ENCODE measurements around the gene SUN2. TPM values are rescaled to one million over a fixed set of nuclear protein-coding genes. Genes with fewer than 3 reads are reported as not detected.
A peak's percentile ranks its signal among the peaks of the same experiment; 100 is the strongest.

SUN2 gene
- total RNA-seq, 1 experiment from 2014 or later = 89.9 TPM

DNA sequence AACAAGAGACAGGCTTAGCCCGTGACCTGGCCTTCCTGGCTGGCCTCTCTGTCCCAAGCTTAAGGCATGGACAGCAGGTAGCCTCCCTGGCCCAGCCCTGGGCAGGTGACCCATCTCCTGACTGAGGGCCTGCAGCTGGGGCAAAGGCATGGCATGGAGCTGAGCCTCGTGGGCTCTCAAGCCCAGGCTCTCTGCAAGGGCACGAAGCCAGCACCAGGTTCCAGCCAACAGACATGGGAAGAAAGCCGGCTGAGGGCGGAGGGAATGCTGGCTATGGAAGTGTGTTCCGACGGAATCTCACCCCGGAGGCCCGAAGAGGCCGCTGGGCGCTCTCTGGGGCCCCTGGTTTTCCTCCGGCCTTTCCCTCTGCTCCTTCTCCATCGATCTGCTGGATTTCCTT lies 25.2 kb upstream of the SUN2 start:
- no peak for DNase-seq (ENCODE audit: low read depth)

- no peak for DNase-seq (ENCODE audit: low read depth)
Observed at GRCh38 chr22:38777087-38777671, 21.4 kb upstream of the SUN2 start.

GRCh38 chr22:38776086-38776485 lies 20.3 kb upstream of the SUN2 start:
- DNase-seq (ENCODE audit: low read depth) = no peak

DNA sequence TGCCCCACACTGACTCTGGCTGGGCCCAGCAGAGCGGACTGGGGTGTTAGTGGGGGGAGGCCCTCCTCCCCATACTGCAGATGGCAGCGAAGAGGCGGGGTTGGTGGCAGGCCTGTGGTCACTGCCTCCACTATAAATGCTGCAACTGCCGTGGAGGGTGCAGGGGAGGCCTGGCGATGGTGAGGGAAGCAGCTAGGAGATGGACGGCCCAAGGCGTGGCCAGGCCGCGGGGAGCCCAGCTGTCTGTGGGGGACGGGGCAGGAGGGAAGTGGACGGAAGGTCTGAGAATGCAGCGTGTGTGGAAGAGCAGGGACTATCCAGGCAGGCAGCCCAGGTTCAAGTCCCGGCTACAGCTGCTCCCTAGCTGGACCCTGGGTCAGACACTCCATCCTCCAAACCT lies 19.9 kb upstream of the SUN2 start:
- DNase-seq (ENCODE audit: low read depth) = no peak

- no peak for DNase-seq (ENCODE audit: low read depth)
Observed at GRCh38 chr22:38774496-38775166, 18.8 kb upstream of the SUN2 start.

DNA sequence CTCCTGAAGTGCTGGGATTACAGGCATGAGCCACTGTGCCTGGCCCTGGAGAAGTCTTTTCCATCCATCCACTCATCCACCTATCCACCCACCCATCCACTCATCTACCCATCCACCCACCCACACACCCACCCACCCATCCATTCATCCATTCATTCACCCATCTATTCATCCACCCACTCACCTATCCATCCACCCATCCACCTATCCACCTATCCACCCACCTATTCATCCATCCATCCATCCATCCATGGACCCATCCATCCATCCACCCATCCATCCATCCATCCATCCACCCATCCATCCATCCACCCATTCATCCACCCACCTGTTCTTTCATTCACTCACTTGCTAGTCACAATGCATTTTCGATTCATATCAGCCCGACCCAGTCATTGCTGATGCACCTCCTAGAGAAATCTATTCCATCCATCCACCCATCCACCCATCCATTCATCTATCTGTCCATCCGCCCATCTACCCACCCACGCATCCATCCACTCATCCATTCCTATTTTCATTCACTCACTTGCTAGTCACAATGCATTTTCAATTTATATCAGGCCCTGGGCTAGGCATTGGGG lies 17.7 kb upstream of the SUN2 start:
- DNase-seq (ENCODE audit: low read depth) = no peak

GRCh38 chr22:38772623-38772873 lies 16.8 kb upstream of the SUN2 start:
- no peak for DNase-seq (ENCODE audit: low read depth)

DNA sequence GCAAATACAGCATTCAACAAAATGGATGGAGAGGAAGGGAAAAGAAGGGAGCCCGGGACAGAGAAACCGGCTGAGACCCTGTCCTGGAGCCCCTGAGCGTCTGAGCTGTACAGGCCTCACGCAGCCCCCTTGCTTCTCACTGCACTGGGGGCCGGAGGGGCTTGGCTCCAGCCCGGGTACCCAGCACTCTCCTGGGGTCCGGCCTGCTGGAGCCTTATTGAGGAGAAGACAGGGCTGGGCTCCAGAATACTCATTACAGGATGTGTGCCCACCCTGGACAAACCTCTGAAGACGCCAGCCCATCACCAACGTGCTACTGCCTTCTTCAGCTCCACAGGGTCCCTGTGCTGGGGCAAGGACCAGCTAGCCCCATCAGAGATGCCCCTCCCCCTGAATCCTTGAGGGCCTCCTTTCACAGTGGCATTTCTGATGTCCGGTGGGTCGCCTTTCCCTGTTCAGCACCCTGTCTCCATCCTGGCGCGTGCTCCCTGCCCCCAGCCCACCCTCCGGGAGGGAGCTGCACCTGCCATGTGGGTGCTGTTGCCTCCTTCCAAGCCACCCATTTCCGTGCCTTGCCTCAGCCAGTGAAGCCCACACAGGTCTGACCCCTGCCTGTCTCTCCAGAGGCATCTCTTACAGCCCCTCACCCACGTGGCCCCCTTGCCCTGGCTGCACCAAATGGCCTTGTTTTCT lies 14.6 kb upstream of the SUN2 start:
- no peak for DNase-seq (ENCODE audit: low read depth)

DNA sequence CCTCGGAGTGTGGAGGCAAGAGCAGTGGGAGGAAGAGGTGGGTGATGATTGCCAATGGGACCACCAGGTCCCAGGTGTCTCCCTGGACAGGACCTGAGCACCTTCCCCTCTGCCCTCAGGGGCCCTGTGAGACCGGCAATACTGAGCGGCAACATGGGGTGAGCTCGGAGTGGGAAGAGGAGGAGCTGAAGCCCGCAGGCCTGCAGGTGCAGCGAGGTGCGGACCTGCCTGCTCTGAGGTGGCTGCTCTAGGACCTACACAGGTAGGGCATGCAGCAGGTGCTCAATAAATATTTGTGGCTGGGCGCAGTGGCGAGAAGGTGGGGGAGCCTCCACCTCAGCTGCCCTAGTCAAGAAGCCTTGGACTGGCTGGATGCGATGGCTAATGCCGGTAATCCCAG lies 12.2 kb upstream of the SUN2 start:
- DNase-seq (ENCODE audit: low read depth) = no peak

DNA sequence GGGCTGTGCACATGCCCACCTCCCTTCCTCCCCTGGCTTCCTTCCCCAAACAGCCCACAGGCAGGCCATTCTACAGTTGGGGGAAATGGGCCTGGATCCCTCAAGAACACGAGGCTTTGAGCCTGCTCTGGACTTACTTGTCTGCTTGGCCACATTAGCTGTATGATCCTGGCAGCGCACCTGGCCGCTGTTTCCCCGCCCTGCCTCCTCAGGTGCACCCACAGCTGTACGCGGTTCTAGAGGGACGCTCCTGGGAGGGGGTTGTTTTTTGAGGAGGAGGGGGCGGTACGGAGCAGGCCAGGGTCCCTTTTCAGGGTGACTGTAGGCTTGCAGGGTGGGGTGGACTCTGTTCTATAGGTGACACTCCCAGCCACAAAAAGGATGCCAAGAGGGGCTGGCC lies 11.5 kb upstream of the SUN2 start:
- DNase-seq (ENCODE audit: low read depth) = no peak

DNA sequence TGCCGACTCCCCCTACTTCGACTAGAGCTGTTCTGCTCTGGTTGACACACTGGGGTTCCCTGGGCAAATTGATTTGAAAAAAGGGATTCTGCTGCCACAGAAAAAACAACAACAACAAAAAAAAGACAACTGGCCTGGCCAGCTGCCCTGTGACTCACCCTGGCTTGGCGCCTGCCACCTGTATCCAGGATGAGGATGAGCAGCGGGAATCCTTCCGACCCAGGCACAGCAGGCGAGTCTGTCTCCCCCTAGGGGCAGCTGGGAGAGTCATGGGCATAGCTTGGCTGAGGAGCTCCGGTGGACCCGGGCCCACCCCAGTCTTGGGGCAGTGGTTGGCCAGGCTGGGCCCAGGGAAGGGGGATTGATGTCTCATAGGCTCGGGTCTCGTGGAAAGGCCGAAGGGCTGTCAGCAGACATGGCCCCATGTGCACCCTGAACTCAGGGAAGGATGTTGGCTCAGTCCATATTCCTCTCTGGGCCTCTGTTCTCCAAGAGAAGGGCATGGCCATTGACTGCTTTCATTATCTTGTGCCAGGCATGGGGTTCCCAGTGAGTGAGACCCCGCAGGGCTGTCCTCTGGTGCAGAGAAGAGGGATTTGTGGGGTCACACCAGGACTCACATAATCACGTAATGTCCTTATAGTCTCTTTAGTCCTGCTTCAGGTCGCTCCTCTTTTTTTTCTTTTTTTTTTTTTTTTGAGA lies 10.4 kb upstream of the SUN2 start:
- DNase-seq (ENCODE audit: low read depth) = peak; percentile 73

GRCh38 chr22:38762551-38762983 lies 6.8 kb upstream of the SUN2 start:
- DNase-seq (ENCODE audit: low read depth) = no peak

- DNase-seq (ENCODE audit: low read depth) = no peak
Observed at GRCh38 chr22:38761202-38762162, 5.7 kb upstream of the SUN2 start.

DNA sequence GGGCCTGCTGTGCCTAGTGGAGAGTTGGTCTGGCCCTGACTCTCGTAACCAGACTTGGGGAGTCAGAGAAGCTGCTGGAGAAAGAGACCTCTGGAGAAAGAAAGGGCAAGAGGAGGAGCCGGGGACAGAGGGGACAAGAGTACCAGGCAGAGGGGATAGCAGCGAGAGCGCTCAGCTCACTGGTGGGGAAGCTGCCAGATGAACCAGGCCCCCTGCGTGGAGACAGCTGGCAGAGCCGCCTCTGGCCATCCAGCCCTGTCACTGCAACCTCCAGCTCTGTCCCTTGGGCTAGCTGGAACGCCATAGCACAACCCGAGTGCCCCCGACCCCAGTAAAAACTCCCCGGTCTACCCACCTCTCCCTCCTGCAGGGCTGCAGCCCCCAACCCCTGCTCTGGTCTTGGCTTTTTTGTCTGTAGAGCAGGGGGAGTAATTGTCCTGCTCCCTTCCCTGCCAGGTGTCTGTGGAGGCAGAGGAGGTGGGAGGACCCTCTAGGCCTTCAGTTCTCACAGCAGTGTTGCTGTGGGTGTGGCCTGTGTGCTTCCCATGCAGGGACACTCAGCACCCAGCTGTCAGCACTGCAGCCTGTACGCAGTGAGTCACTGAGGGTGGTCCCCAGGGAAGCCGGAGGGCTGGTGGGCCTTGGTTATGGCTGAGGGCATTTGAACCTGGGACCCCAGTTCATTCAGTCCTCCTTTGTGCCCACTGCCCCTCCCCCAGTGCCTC lies 4.8 kb upstream of the SUN2 start:
- peak; percentile 64 for DNase-seq (ENCODE audit: low read depth)

DNA sequence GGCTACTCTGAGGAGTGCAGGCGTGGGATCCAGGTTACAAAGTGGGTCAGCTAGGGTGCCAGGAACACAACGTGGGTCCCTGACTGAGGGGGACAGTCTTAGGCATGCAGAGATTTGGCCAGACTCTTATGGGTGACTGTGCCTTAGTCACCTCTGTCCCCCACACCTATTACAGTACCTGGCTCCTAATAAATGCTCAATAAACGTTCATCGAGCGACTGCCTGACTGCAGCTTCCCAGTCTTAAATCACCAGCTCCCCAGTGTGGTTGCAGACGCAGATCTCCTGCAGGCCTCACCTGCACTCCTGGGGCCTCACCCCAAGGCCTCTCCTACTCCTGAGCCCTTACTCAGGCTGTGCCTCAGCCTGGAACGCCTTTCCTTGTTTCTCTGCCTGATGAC lies 3.2 kb upstream of the SUN2 start:
- no peak for DNase-seq (ENCODE audit: low read depth)

DNA sequence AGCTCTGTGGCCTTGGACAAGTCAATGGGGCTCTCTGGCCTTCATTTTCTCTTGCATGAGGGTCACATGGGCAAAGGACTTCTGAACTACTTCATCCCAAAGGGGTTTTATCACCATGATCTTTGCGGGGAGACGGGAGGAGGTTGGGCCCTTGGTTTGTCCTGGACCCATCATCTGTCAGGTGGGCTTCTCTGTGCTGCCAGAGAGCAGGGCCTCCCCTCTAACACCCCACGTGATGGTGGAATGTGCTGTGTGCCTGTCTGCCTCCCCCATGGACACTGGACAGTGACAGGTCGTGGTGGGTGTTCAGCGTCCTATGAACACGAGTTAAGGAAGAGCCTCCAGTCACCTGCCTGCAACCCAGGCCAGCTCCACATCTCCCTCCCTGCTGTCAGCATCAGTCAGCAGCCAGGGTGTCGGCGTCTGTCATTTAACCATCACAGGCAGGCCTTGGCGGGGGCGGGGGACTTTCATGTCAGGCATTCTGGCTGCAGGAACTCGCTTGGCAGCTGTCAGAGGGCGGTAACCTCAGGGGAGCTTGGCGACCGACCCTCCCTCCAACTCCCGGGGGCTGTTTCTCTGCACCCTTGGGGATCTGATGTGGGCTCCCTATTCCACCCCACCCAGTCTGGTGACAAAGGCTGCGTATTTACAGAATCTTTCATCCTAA lies 2.6 kb upstream of the SUN2 start:
- no peak for DNase-seq (ENCODE audit: low read depth)

DNA sequence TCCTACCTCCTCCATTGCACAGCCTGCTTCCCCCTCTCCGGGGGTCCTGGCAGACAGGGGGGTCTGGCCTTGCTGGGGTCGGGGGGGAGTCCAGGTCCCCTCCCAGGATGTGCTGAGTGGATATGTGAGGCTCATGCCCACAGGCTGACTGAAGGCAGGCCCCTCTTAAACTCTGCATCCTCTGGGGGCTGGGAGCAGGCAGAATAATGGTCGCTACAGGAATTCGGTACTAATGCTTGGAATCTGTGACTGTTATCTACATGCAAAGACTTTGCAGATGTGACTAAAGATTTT lies 1.6 kb upstream of the SUN2 start:
- no peak for DNase-seq (ENCODE audit: low read depth)

GRCh38 chr22:38756711-38757463 lies 1.1 kb upstream of the SUN2 start:
- no peak for DNase-seq (ENCODE audit: low read depth)

GRCh38 chr22:38755155-38755910 lies 465 bp downstream of the SUN2 start:
- peak; percentile 77 for DNase-seq (ENCODE audit: low read depth)

Data from Daoy (cell line).